Measurements from ENCODE around the gene SIK3. TPM values are rescaled to one million over a fixed set of nuclear protein-coding genes. Genes with fewer than 3 reads are reported as not detected.
A peak's percentile ranks its signal among the peaks of the same experiment; 100 is the strongest.

Gene SIK3
- total RNA-seq, 2 donors from 2014 or later = 37.2 to 43.5 TPM

- Histone ChIP-seq H3K4me3 (ENCODE audit: low read length) (peak within 1 kb of the TSS; percentile 56), H3K36me3 (ENCODE audit: control insufficient read depth, insufficient read depth, low read length) (no peaks in the 10 kb centered on the region), H3K27me3 (ENCODE audit: control insufficient read depth, insufficient read depth, low read length, poor library complexity, severe bottlenecking) (no peaks in the 10 kb centered on the region), H3K9me3 (ENCODE audit: control insufficient read depth, low read length) (no peaks in the 10 kb centered on the region), H3K9ac (ENCODE audit: extremely low read depth, low read length, poor library complexity, severe bottlenecking) (no peak within 1 kb of the TSS), H3K27ac (ENCODE audit: low read depth, low read length) (peak within 1 kb of the TSS; percentile 55), H3K4me1 (ENCODE audit: control insufficient read depth, insufficient read depth, low read length) (peaks cover 24% of the 10 kb centered on the region)
- Mint-ChIP-seq H3K9me3 (no peaks in the 10 kb centered on the region), H3K27me3 (ENCODE audit: insufficient read depth) (peaks cover 7% of the 10 kb centered on the region), H3K4me3 (peak within 1 kb of the TSS; percentile 31), H3K27ac (peak within 1 kb of the TSS; percentile 91), H3K36me3 (ENCODE audit: low read depth) (peaks cover 2% of the 10 kb centered on the region), H3K4me1 (peaks cover 45% of the 10 kb centered on the region)
- TF ChIP-seq, protein P1, sequence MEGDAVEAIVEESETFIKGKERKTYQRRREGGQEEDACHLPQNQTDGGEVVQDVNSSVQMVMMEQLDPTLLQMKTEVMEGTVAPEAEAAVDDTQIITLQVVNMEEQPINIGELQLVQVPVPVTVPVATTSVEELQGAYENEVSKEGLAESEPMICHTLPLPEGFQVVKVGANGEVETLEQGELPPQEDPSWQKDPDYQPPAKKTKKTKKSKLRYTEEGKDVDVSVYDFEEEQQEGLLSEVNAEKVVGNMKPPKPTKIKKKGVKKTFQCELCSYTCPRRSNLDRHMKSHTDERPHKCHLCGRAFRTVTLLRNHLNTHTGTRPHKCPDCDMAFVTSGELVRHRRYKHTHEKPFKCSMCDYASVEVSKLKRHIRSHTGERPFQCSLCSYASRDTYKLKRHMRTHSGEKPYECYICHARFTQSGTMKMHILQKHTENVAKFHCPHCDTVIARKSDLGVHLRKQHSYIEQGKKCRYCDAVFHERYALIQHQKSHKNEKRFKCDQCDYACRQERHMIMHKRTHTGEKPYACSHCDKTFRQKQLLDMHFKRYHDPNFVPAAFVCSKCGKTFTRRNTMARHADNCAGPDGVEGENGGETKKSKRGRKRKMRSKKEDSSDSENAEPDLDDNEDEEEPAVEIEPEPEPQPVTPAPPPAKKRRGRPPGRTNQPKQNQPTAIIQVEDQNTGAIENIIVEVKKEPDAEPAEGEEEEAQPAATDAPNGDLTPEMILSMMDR (conservative IDR thresholded peaks at IDR 0.05) = no peak
- 60 to 70% methylated on average over 4 to 17 of the region's 19 CpGs for WGBS, 2 experiments (ENCODE audit: insufficient coverage in 1 of 2, insufficient read length in 1 of 2)
- DNase-seq = peak; percentile 77
Observed at GRCh38 chr11:116837231-116838091, 260.8 kb downstream of the SIK3 start, which contains the start of gene APOA1. APOA1 (minus strand) TSS chr11:116837622; CDS start chr11:116837387, 235 bp downstream.

GRCh38 chr11:116836632-116836991, 261.6 kb downstream of the SIK3 start:
- peaks cover 24% of the 10 kb centered on the region for H3K4me1 ChIP-seq (ENCODE audit: control insufficient read depth, insufficient read depth, low read length)
- Mint-ChIP-seq H3K27me3 (ENCODE audit: insufficient read depth) (peaks cover 12% of the 10 kb centered on the region), H3K9me3 (peaks cover 6% of the 10 kb centered on the region), H3K36me3 (ENCODE audit: low read depth) (peaks cover 2% of the 10 kb centered on the region), H3K27ac (peak overlapping the region; percentile 77), H3K4me1 (peaks cover 45% of the 10 kb centered on the region), H3K4me3 (peak overlapping the region; percentile 31)
- no peaks in the 10 kb centered on the region for H3K27me3 ChIP-seq (ENCODE audit: control insufficient read depth, insufficient read depth, low read length, poor library complexity, severe bottlenecking)
- TF ChIP-seq, protein P1 (conservative IDR thresholded peaks at IDR 0.05) = no peak
- no peak overlapping the region for H3K9ac ChIP-seq (ENCODE audit: extremely low read depth, low read length, poor library complexity, severe bottlenecking)
- no peak overlapping the region for H3K27ac ChIP-seq (ENCODE audit: low read depth, low read length)
- H3K9me3 ChIP-seq (ENCODE audit: control insufficient read depth, low read length) = no peaks in the 10 kb centered on the region
- peak overlapping the region; percentile 56 for H3K4me3 ChIP-seq (ENCODE audit: low read length)
- no peaks in the 10 kb centered on the region for H3K36me3 ChIP-seq (ENCODE audit: control insufficient read depth, insufficient read depth, low read length)
- DNase-seq = no peak
- 93 to 95% methylated on average over 4 to 7 of the region's 7 CpGs for WGBS, 2 experiments (ENCODE audit: insufficient coverage in 1 of 2, insufficient read length in 1 of 2)

DNA sequence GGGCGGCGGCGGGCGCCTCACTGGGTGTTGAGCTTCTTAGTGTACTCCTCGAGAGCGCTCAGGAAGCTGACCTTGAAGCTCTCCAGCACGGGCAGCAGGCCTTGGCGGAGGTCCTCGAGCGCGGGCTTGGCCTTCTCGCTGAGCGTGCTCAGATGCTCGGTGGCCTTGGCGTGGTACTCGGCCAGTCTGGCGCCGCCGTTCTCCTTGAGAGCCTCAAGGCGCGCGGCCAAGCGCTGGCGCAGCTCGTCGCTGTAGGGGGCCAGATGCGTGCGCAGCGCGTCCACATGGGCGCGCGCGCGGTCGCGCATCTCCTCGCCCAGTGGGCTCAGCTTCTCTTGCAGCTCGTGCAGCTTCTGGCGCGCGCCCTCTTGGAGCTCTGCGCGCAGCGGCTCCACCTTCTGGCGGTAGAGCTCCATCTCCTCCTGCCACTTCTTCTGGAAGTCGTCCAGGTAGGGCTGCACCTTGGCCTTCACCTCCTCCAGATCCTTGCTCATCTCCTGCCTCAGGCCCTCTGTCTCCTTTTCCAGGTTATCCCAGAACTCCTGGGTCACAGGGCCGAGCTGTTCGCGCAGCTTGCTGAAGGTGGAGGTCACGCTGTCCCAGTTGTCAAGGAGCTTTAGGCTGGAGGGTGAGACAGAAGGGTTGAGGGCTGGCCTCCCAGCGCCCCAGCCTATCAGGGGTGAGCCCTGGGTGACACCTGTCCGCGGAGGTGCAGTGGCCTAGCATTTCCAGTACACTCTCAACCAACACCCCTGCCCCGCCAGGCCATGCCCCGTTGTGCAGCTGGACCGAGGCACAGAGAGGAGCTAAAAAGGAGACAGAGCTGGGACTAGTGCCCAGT, 262.2 kb downstream of the SIK3 start:
- H3K36me3 Mint-ChIP-seq (ENCODE audit: low read depth) = peaks cover 2% of the 10 kb centered on the region
- Histone ChIP-seq H3K9me3 (ENCODE audit: control insufficient read depth, low read length) (no peaks in the 10 kb centered on the region), H3K36me3 (ENCODE audit: control insufficient read depth, insufficient read depth, low read length) (no peaks in the 10 kb centered on the region), H3K27me3 (ENCODE audit: control insufficient read depth, insufficient read depth, low read length, poor library complexity, severe bottlenecking) (no peaks in the 10 kb centered on the region), H3K9ac (ENCODE audit: extremely low read depth, low read length, poor library complexity, severe bottlenecking) (no peak overlapping the region), H3K4me1 (ENCODE audit: control insufficient read depth, insufficient read depth, low read length) (peaks cover 24% of the 10 kb centered on the region), H3K4me3 (ENCODE audit: low read length) (peak overlapping the region; percentile 56), H3K27ac (ENCODE audit: low read depth, low read length) (no peak overlapping the region)
- no peak overlapping the region for H3K27ac Mint-ChIP-seq
- TF ChIP-seq, protein P1 (conservative IDR thresholded peaks at IDR 0.05) = peak; percentile 83
- H3K4me3 Mint-ChIP-seq = peak overlapping the region; percentile 52
- DNase-seq = peak; percentile 96
- peaks cover 11% of the 10 kb centered on the region for H3K9me3 Mint-ChIP-seq
- peaks cover 13% of the 10 kb centered on the region for H3K27me3 Mint-ChIP-seq (ENCODE audit: insufficient read depth)
- WGBS, 2 experiments (ENCODE audit: insufficient coverage in 1 of 2, insufficient read length in 1 of 2) = 22 to 56% methylated on average over 14 to 57 of the region's 57 CpGs
- peaks cover 42% of the 10 kb centered on the region for H3K4me1 Mint-ChIP-seq
